22Rv1 (cell line): ENCODE data around the gene XRCC2.

Experiments
- ZFX ChIP-seq: fragments of 450-650 bp; IDR thresholded peaks from 2 replicates; pipeline ENCODE4 v1.6.1; 2017; ENCODE audit warnings: antibody characterized with exemption, borderline replicate concordance
- TF ChIP-seq, protein P1 (sequence below): fragments of 450-650 bp; IDR thresholded peaks from 2 replicates; pipeline ENCODE4 v1.5.1; 2017; ENCODE audit warnings: mild to moderate bottlenecking

- TF ChIP-seq, protein P1, sequence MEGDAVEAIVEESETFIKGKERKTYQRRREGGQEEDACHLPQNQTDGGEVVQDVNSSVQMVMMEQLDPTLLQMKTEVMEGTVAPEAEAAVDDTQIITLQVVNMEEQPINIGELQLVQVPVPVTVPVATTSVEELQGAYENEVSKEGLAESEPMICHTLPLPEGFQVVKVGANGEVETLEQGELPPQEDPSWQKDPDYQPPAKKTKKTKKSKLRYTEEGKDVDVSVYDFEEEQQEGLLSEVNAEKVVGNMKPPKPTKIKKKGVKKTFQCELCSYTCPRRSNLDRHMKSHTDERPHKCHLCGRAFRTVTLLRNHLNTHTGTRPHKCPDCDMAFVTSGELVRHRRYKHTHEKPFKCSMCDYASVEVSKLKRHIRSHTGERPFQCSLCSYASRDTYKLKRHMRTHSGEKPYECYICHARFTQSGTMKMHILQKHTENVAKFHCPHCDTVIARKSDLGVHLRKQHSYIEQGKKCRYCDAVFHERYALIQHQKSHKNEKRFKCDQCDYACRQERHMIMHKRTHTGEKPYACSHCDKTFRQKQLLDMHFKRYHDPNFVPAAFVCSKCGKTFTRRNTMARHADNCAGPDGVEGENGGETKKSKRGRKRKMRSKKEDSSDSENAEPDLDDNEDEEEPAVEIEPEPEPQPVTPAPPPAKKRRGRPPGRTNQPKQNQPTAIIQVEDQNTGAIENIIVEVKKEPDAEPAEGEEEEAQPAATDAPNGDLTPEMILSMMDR: no peak
- no peak for TF ChIP-seq ZFX
Measured at GRCh38 chr7:152677808-152678670, 2.1 kb upstream of the XRCC2 start.
